H1 (cell line): ENCODE results near the gene SND1. TPM values are rescaled to one million over a fixed set of nuclear protein-coding genes. Genes with fewer than 3 reads are reported as not detected.

Experiments
- CTCF ChIA-PET: fragments of 300-600 bp; sonication (Branson Sonifier 250); formaldehyde crosslinking; loops from one replicate; lab custom pipeline; 2021; ENCODE audit not compliant: partially characterized antibody; lab: Charles Lee
- POLR2A ChIA-PET: fragments of 300-600 bp; sonication (Branson Sonifier 250); formaldehyde crosslinking; loops from one replicate; lab custom pipeline; 2021; ENCODE audit warnings: inconsistent platforms; ENCODE audit not compliant: partially characterized antibody; lab: Charles Lee
- DNase-seq, 2 experiments: peaks; one replicate each; pipeline versions ENCODE4 v3.0.0 to v3.0.0-alpha.2; 2010 to 2022; ENCODE audit warnings: low spot score in 2 of 2, low read depth in 1 of 2, mixed read lengths in 1 of 2
- FAIRE-seq: peaks from 2 replicates; lab custom pipeline; 2011; peaks lifted over from hg19 to GRCh38; lab: Jason Lieb, UNC
- H2AFZ ChIP-seq: 2 replicates; pipeline ENCODE4 v1.8.1; 2012; ENCODE audit warnings: low read length, inconsistent platforms
- H2AK5ac ChIP-seq: 2 replicates; pipeline ENCODE4 v1.6.1; 2013; ENCODE audit warnings: low read depth, low read length
- H2BK120ac ChIP-seq: replicated peaks from 2 replicates; pipeline ENCODE3; 2013; ENCODE audit warnings: low read depth, low read length, inconsistent platforms
- H2BK12ac ChIP-seq: 2 replicates; pipeline ENCODE4 v1.6.1; 2013; ENCODE audit warnings: low read depth, low read length
- H2BK15ac ChIP-seq: 2 replicates; pipeline ENCODE4 v1.6.1; 2013; ENCODE audit warnings: low read length
- H2BK20ac ChIP-seq: 2 replicates; pipeline ENCODE4 v1.6.1; 2013; ENCODE audit warnings: low read length
- H2BK5ac ChIP-seq: 2 replicates; pipeline ENCODE4 v1.6.1; 2013; ENCODE audit warnings: low read depth, low read length
- H3K14ac ChIP-seq: 2 replicates; pipeline ENCODE4 v1.6.1; 2013; ENCODE audit warnings: inconsistent platforms; ENCODE audit not compliant: insufficient read length
- H3K18ac ChIP-seq: 2 replicates; pipeline ENCODE4 v1.6.1; 2013; ENCODE audit warnings: low read length; ENCODE audit errors: extremely low read depth
- H3K23ac ChIP-seq: 2 replicates; pipeline ENCODE4 v1.6.1; 2013; ENCODE audit warnings: inconsistent platforms; ENCODE audit not compliant: insufficient read length
- H3K23me2 ChIP-seq: 2 replicates; pipeline ENCODE4 v1.6.1; 2013; ENCODE audit warnings: low read depth, low read length
- H3K27ac ChIP-seq: 2 replicates; pipeline ENCODE4 v1.6.1; 2011; ENCODE audit warnings: low read depth, low read length, inconsistent platforms
- H3K27me3 ChIP-seq, 4 experiments: replicated peaks in 1 of 4; 1 replicate in 1 of 4; 2 replicates in 3 of 4; pipeline versions ENCODE4 v1.6.1 to v1.8.1; 2011 to 2013; ENCODE audit warnings: low read length in 3 of 4, mild to moderate bottlenecking in 3 of 4, inconsistent platforms in 2 of 4, mixed read lengths in 2 of 4, moderate library complexity in 1 of 4; ENCODE audit not compliant: control insufficient read depth in 3 of 4, insufficient read depth in 3 of 4; ENCODE audit errors: extremely low read depth in 1 of 4
- H3K36me3 ChIP-seq, 4 experiments: 2 replicates each; pipeline versions ENCODE4 v1.6.1 to v1.8.1; 2011 to 2013; ENCODE audit warnings: mild to moderate bottlenecking in 4 of 4, low read length in 3 of 4, moderate library complexity in 2 of 4, control low read depth in 1 of 4, inconsistent platforms in 1 of 4; ENCODE audit not compliant: insufficient read depth in 4 of 4, control insufficient read depth in 2 of 4
- H3K4ac ChIP-seq: replicated peaks from 2 replicates; pipeline ENCODE3; 2013; ENCODE audit warnings: low read length, low read depth, mixed read lengths, inconsistent platforms; ENCODE audit not compliant: insufficient read length
- H3K4me1 ChIP-seq, 4 experiments: replicated peaks in 1 of 4; 1 replicate in 1 of 4; 2 replicates in 3 of 4; pipeline versions ENCODE4 v1.6.1 to v1.8.1; 2011 to 2013; ENCODE audit warnings: low read length in 3 of 4, inconsistent platforms in 2 of 4, mixed read lengths in 1 of 4; ENCODE audit not compliant: insufficient read depth in 4 of 4, control insufficient read depth in 3 of 4
- H3K4me2 ChIP-seq, 2 experiments: 2 replicates each; pipeline versions ENCODE4 v1.6.1 to v1.8.1; 2011 to 2013; ENCODE audit warnings: low read depth in 2 of 2, low read length in 2 of 2, control low read depth in 1 of 2, inconsistent platforms in 1 of 2, mild to moderate bottlenecking in 1 of 2; ENCODE audit not compliant: insufficient read depth in 1 of 2
- H3K4me3 ChIP-seq, 4 experiments: fragments of 200-600, 300-600 bp in 1 of 4; sonication (generic), shearing (Covaris generic), sonication (Bioruptor Twin) in 1 of 4; 2 replicates each; pipeline versions ENCODE4 v1.5.1 to v1.8.1; 2011 to 2016; ENCODE audit warnings: low read length in 4 of 4, low read depth in 3 of 4, control low read depth in 2 of 4, inconsistent platforms in 2 of 4, mild to moderate bottlenecking in 2 of 4, mixed read lengths in 1 of 4, moderate library complexity in 1 of 4; ENCODE audit not compliant: insufficient read depth in 2 of 4; ENCODE audit errors: extremely low read depth in 1 of 4
- H3K56ac ChIP-seq: replicated peaks from 2 replicates; pipeline ENCODE3; 2013; ENCODE audit warnings: low read depth, mild to moderate bottlenecking, mixed read lengths, low read length, inconsistent platforms; ENCODE audit not compliant: insufficient read length
- H3K79me1 ChIP-seq: 2 replicates; pipeline ENCODE4 v1.6.1; 2013; ENCODE audit warnings: low read depth, low read length, control low read depth
- H3K79me2 ChIP-seq, 2 experiments: 2 replicates each; pipeline versions ENCODE4 v1.6.1 to v1.8.1; 2012 to 2013; ENCODE audit warnings: low read length in 2 of 2, mild to moderate bottlenecking in 2 of 2, inconsistent platforms in 1 of 2; ENCODE audit not compliant: insufficient read depth in 2 of 2, control insufficient read depth in 1 of 2
- H3K9ac ChIP-seq, 4 experiments: replicated peaks in 1 of 4; 1 replicate in 1 of 4; 2 replicates in 3 of 4; pipeline versions ENCODE4 v1.6.1 to v1.8.1; 2011 to 2013; ENCODE audit warnings: low read depth in 3 of 4, low read length in 3 of 4, control low read depth in 2 of 4, mild to moderate bottlenecking in 2 of 4, moderate library complexity in 2 of 4, inconsistent platforms in 1 of 4; ENCODE audit errors: extremely low read depth in 1 of 4
- H3K9me3 ChIP-seq, 2 experiments: 2 replicates each; pipeline versions ENCODE4 v1.6.1 to v1.8.1; 2012 to 2013; ENCODE audit warnings: mild to moderate bottlenecking in 2 of 2, moderate library complexity in 2 of 2, control low read depth in 1 of 2, inconsistent platforms in 1 of 2, low read depth in 1 of 2, low read length in 1 of 2, mixed read lengths in 1 of 2; ENCODE audit not compliant: insufficient read depth in 2 of 2
- H4K20me1 ChIP-seq, 2 experiments: replicated peaks in 1 of 2; 2 replicates each; pipeline versions ENCODE3 to v1.8.1; 2011 to 2013; ENCODE audit warnings: inconsistent platforms in 2 of 2, low read length in 2 of 2, mild to moderate bottlenecking in 1 of 2; ENCODE audit not compliant: insufficient read depth in 2 of 2, control insufficient read depth in 1 of 2
- H4K5ac ChIP-seq: 2 replicates; pipeline ENCODE4 v1.6.1; 2013; ENCODE audit warnings: low read length, low read depth, mixed read lengths, inconsistent platforms; ENCODE audit not compliant: insufficient read length
- H4K8ac ChIP-seq: 2 replicates; pipeline ENCODE4 v1.8.0; 2013; ENCODE audit warnings: mild to moderate bottlenecking, moderate library complexity, low read length, inconsistent platforms; ENCODE audit not compliant: insufficient read depth; ENCODE audit errors: extremely low read depth
- H4K91ac ChIP-seq: replicated peaks from 2 replicates; pipeline ENCODE3; 2013; ENCODE audit warnings: low read length, mixed read lengths, inconsistent platforms; ENCODE audit not compliant: insufficient read length
- CEBPB ChIP-seq: IDR thresholded peaks from 2 replicates; pipeline ENCODE4 v1.6.1; 2012; ENCODE audit warnings: low read depth, low read length
- EP300 ChIP-seq, 2 experiments: IDR thresholded peaks; 1 replicate in 1 of 2; 2 replicates in 1 of 2; pipeline ENCODE4 v1.6.1; 2011 to 2012; ENCODE audit warnings: low read depth in 2 of 2, low read length in 2 of 2, mild to moderate bottlenecking in 2 of 2, borderline replicate concordance in 1 of 2, inconsistent platforms in 1 of 2, moderate library complexity in 1 of 2
- GABPA ChIP-seq: IDR thresholded peaks from 2 replicates; pipeline ENCODE4 v1.6.1; 2011; ENCODE audit warnings: mild to moderate bottlenecking, low read length, moderate library complexity, borderline replicate concordance; ENCODE audit not compliant: insufficient read depth
- JUN ChIP-seq: IDR thresholded peaks from 2 replicates; pipeline ENCODE4 v1.6.1; 2011; ENCODE audit warnings: low read depth, mild to moderate bottlenecking, improper control_type of control experiment, low read length
- NANOG ChIP-seq: IDR thresholded peaks from 2 replicates; pipeline ENCODE4 v1.6.1; 2011; ENCODE audit warnings: low read length, low read depth, mild to moderate bottlenecking, inconsistent platforms; ENCODE audit not compliant: insufficient read depth, poor library complexity, severe bottlenecking
- RAD21 ChIP-seq, 2 experiments: IDR thresholded peaks in 1 of 2; conservative IDR thresholded peaks in 1 of 2; 2 replicates each; pipeline ENCODE4 v1.6.1; 2011; ENCODE audit warnings: low read depth in 2 of 2, low read length in 2 of 2, improper control_type of control experiment in 1 of 2, inconsistent platforms in 1 of 2, mild to moderate bottlenecking in 1 of 2, moderate library complexity in 1 of 2
- SP4 ChIP-seq: IDR thresholded peaks from 2 replicates; pipeline ENCODE4 v1.6.1; 2012; ENCODE audit warnings: low read length, inconsistent platforms
- WGBS, 2 experiments: shearing (Covaris generic) in 1 of 2; methylation state at CpG; one replicate each; pipeline versions ENCODE4 v1.1.6 to v1.1.7; 2013 to 2015; ENCODE audit warnings: low lambda C conversion rate in 2 of 2, mixed read lengths in 2 of 2, inconsistent platforms in 1 of 2, low coverage in 1 of 2, missing lambda C conversion rate in 1 of 2; ENCODE audit not compliant: insufficient replicate concordance in 2 of 2, insufficient coverage in 1 of 2, insufficient read length in 1 of 2; ENCODE audit errors: extremely low coverage in 1 of 2, missing lambda C conversion rate in 1 of 2; 5-methylcytosine and 5-hydroxymethylcytosine counted together
- polyA plus RNA-seq, 7 experiments: library from polyadenylated mRNA; depleted of rRNA in 3 of 7; stranded (reverse) in 5 of 7; unstranded in 2 of 7; fragments of >200 nt in 5 of 7; fragments of 200-250 nt in 2 of 7; gene quantifications; 1 replicate in 5 of 7; 2 replicates in 1 of 7; 4 replicates in 1 of 7; pipeline versions ENCODE4 v1.2.1 to v1.2.3, GENCODE V29; 2011 to 2013; ENCODE audit warnings: missing spikeins in 2 of 7, mixed read lengths in 2 of 7
- total RNA-seq: library from RNA; stranded (reverse); fragmentation: NEBNext Ultra II Directional; extraction: Animal tissue kit (Norgen Biotek cat#: 25700); gene quantifications from 2 replicates; pipeline ENCODE4 v1.2.1, GENCODE V29; 2021

The SND1 gene
- total and polyA plus RNA-seq, 2 of the 8 experiments (the other 6 are each of a cell fraction or from before 2014, with no cell fraction given): 122 to 290 TPM

- DNase-seq: no peak
- TF ChIP-seq JUN (no peak), RAD21 (IDR thresholded peaks at IDR 0.05 in 1 of 2, conservative IDR thresholded peaks at IDR 0.05 in 1 of 2; ENCODE audit: low read depth in 2 of 2, low read length in 2 of 2) (no peak), EP300 (IDR thresholded peaks at IDR 0.05; ENCODE audit: borderline replicate concordance in 1 of 2, low read depth in 2 of 2, low read length in 2 of 2) (no peak), CEBPB (no peak), NANOG (no peak), SP4 (no peak), GABPA (no peak)
- H2AFZ ChIP-seq: no peak overlapping the region
- H3K79me1 ChIP-seq: peaks cover 4% of the 10 kb centered on the region; the same call in 1 of the 2 replicates
- no peaks in the 10 kb centered on the region; a peak in 1 of 7 replicates for H3K4me1 ChIP-seq
- H3K79me2 ChIP-seq: no peaks in the 10 kb centered on the region
- FAIRE-seq: no peak
- H4K5ac ChIP-seq: no peak overlapping the region
- H2BK120ac ChIP-seq: no peak overlapping the region
- no peaks in the 10 kb centered on the region for H3K9me3 ChIP-seq
- H3K14ac ChIP-seq: no peak overlapping the region
- CTCF ChIA-PET: interaction anchor here (1.5 to 2.0 kb wide), 2 partner anchors 13 to 16 kb away, joined by 3 to 9 read pairs; no protein-coding TSS in a partner anchor
- H3K56ac ChIP-seq: no peak overlapping the region
- no peak overlapping the region for H3K4me3 ChIP-seq
- H3K23ac ChIP-seq: no peak overlapping the region
- H3K9ac ChIP-seq: no peak overlapping the region
- H3K4me2 ChIP-seq: no peak overlapping the region
- no peak overlapping the region for H4K91ac ChIP-seq
- no peaks in the 10 kb centered on the region for H3K23me2 ChIP-seq
- peaks cover 2 to 4% of the 10 kb centered on the region in 2 experiments for H4K20me1 ChIP-seq
- 91% methylated on average over 2 of the region's 2 CpGs; no CpG with 5 or more reads in 1 of the 2 experiments for WGBS, 2 experiments
- no peak overlapping the region for H3K4ac ChIP-seq
- no peak overlapping the region for H2BK12ac ChIP-seq
- H2AK5ac ChIP-seq: no peak overlapping the region
- no peak overlapping the region for H3K18ac ChIP-seq
- POLR2A ChIA-PET: interaction anchor here (1.0 kb wide), 1 partner anchor 64 kb away, joined by 3 read pairs; no protein-coding TSS in a partner anchor
- H3K36me3 ChIP-seq: no peaks in the 10 kb centered on the region
- no peaks in the 10 kb centered on the region for H3K27me3 ChIP-seq
- H2BK20ac ChIP-seq: no peak overlapping the region
- H3K27ac ChIP-seq: no peak overlapping the region
- H4K8ac ChIP-seq: no peak overlapping the region
- H2BK15ac ChIP-seq: no peak overlapping the region
- no peak overlapping the region for H2BK5ac ChIP-seq
These were observed 351.8 kb downstream of the SND1 start for GRCh38 chr7:128003787-128004186.
